ENCODE measurements around the gene SCNN1A. TPM values are rescaled to one million over a fixed set of nuclear protein-coding genes. Genes with fewer than 3 reads are reported as not detected.
A peak's percentile ranks its signal among the peaks of the same experiment; 100 is the strongest.

The SCNN1A gene
- total and polyA plus RNA-seq, 5 donors: 0.08 to 0.80 (median 0.36) TPM

GRCh38 chr12:6367969-6368892 lies 7.1 kb downstream of the SCNN1A start:
- DNase-seq (peak in 1 of 3 donors; percentile 46), ATAC-seq (no peak)
- Histone ChIP-seq H3K4me3 (ENCODE audit: low read length) (no peak overlapping the region), H3K4me1 (ENCODE audit: control insufficient read depth, insufficient read depth, low read length) (no peaks in the 10 kb centered on the region), H3K27me3 (ENCODE audit: control insufficient read depth, insufficient read depth) (no peaks in the 10 kb centered on the region), H3K9me3 (ENCODE audit: control insufficient read depth, low read length) (no peaks in the 10 kb centered on the region), H3K27ac (ENCODE audit: low read length) (peak overlapping the region; percentile 16)
- 63% methylated on average over 15 of the region's 15 CpGs for WGBS
- intact Hi-C loops (cut with DNase I): no loop called here

GRCh38 chr12:6367065-6367968 lies 8.0 kb downstream of the SCNN1A start:
- intact Hi-C loops (cut with DNase I): no loop called here
- Histone ChIP-seq H3K4me3 (ENCODE audit: low read length) (no peak overlapping the region), H3K4me1 (ENCODE audit: control insufficient read depth, insufficient read depth, low read length) (no peaks in the 10 kb centered on the region), H3K27me3 (ENCODE audit: control insufficient read depth, insufficient read depth) (no peaks in the 10 kb centered on the region), H3K9me3 (ENCODE audit: control insufficient read depth, low read length) (no peaks in the 10 kb centered on the region), H3K27ac (ENCODE audit: low read length) (no peak overlapping the region)
- ATAC-seq (no peak), DNase-seq (peak in 1 of 3 donors; percentile 40)
- WGBS: 56% methylated on average over 11 of the region's 11 CpGs

- WGBS: 64% methylated on average over 15 of the region's 15 CpGs
- no peak for ATAC-seq
- Histone ChIP-seq H3K4me1 (ENCODE audit: control insufficient read depth, insufficient read depth, low read length) (no peaks in the 10 kb centered on the region), H3K27ac (ENCODE audit: low read length) (peak overlapping the region; percentile 98), H3K9me3 (ENCODE audit: control insufficient read depth, low read length) (no peaks in the 10 kb centered on the region), H3K4me3 (ENCODE audit: low read length) (peak overlapping the region; percentile 71), H3K27me3 (ENCODE audit: control insufficient read depth, insufficient read depth) (no peaks in the 10 kb centered on the region)
- intact Hi-C loops (cut with DNase I): no loop called here
- DNase-seq: peak in 1 of 3 donors; percentile 67
Measured at GRCh38 chr12:6364044-6364374, 11.4 kb downstream of the SCNN1A start.

- H3K9me3 ChIP-seq (ENCODE audit: control insufficient read depth, low read length): no peaks in the 10 kb centered on the region
- DNase-seq (peak; percentile 78 to 91 (median 90)), ATAC-seq (peak; percentile 93 to 95)
- H3K4me1 ChIP-seq (ENCODE audit: control insufficient read depth, insufficient read depth, low read length): no peaks in the 10 kb centered on the region
- intact Hi-C loops (cut with DNase I): no loop called here
- H3K4me3 ChIP-seq (ENCODE audit: low read length): peak overlapping the region; percentile 71
- no peaks in the 10 kb centered on the region for H3K27me3 ChIP-seq (ENCODE audit: control insufficient read depth, insufficient read depth)
- 10% methylated on average over 59 of the region's 59 CpGs for WGBS
- H3K27ac ChIP-seq (ENCODE audit: low read length): peak overlapping the region; percentile 98
Measured at GRCh38 chr12:6363330-6364043, 11.9 kb downstream of the SCNN1A start.

- Histone ChIP-seq H3K4me1 (ENCODE audit: control insufficient read depth, insufficient read depth, low read length) (no peaks in the 10 kb centered on the region), H3K9me3 (ENCODE audit: control insufficient read depth, low read length) (no peaks in the 10 kb centered on the region), H3K4me3 (ENCODE audit: low read length) (peak overlapping the region; percentile 71), H3K27me3 (ENCODE audit: control insufficient read depth, insufficient read depth) (no peaks in the 10 kb centered on the region), H3K27ac (ENCODE audit: low read length) (no peak overlapping the region)
- ATAC-seq (no peak), DNase-seq (no peak)
- intact Hi-C loops (cut with DNase I): no loop called here
- 11% methylated on average over 4 of the region's 4 CpGs for WGBS
Measured at GRCh38 chr12:6363010-6363329, 12.4 kb downstream of the SCNN1A start.

- Histone ChIP-seq H3K27ac (ENCODE audit: low read length) (no peak overlapping the region), H3K4me1 (ENCODE audit: control insufficient read depth, insufficient read depth, low read length) (no peaks in the 10 kb centered on the region), H3K4me3 (ENCODE audit: low read length) (no peak overlapping the region), H3K9me3 (ENCODE audit: control insufficient read depth, low read length) (no peaks in the 10 kb centered on the region), H3K27me3 (ENCODE audit: control insufficient read depth, insufficient read depth) (no peaks in the 10 kb centered on the region)
- 69% methylated on average over 3 of the region's 3 CpGs for WGBS
- ATAC-seq (no peak), DNase-seq (no peak)
- intact Hi-C loops (cut with DNase I): no loop called here
Measured at GRCh38 chr12:6362403-6362802, 13.0 kb downstream of the SCNN1A start.

- WGBS: 84% methylated on average over 14 of the region's 14 CpGs
- intact Hi-C loops (cut with DNase I): no loop called here
- Histone ChIP-seq H3K27me3 (ENCODE audit: control insufficient read depth, insufficient read depth) (no peaks in the 10 kb centered on the region), H3K4me3 (ENCODE audit: low read length) (no peak overlapping the region), H3K27ac (ENCODE audit: low read length) (no peak overlapping the region), H3K9me3 (ENCODE audit: control insufficient read depth, low read length) (no peaks in the 10 kb centered on the region), H3K4me1 (ENCODE audit: control insufficient read depth, insufficient read depth, low read length) (no peaks in the 10 kb centered on the region)
- DNase-seq (peak; percentile 65 to 84 (median 82)), ATAC-seq (peak; percentile 30 to 49)
Measured at GRCh38 chr12:6361834-6362233, 13.5 kb downstream of the SCNN1A start.

- intact Hi-C loops (cut with DNase I): no loop called here
- Histone ChIP-seq H3K27me3 (ENCODE audit: control insufficient read depth, insufficient read depth) (no peaks in the 10 kb centered on the region), H3K27ac (ENCODE audit: low read length) (no peak overlapping the region), H3K9me3 (ENCODE audit: control insufficient read depth, low read length) (no peaks in the 10 kb centered on the region), H3K4me3 (ENCODE audit: low read length) (no peak overlapping the region), H3K4me1 (ENCODE audit: control insufficient read depth, insufficient read depth, low read length) (no peaks in the 10 kb centered on the region)
- DNase-seq (no peak), ATAC-seq (no peak)
- 72% methylated on average over 11 of the region's 11 CpGs for WGBS
Measured at GRCh38 chr12:6360578-6361490, 14.5 kb downstream of the SCNN1A start.

GRCh38 chr12:6360080-6360571 lies 15.2 kb downstream of the SCNN1A start:
- DNase-seq (no peak), ATAC-seq (no peak)
- no peaks in the 10 kb centered on the region for H3K4me1 ChIP-seq (ENCODE audit: control insufficient read depth, insufficient read depth, low read length)
- no peak overlapping the region for H3K4me3 ChIP-seq (ENCODE audit: low read length)
- H3K9me3 ChIP-seq (ENCODE audit: control insufficient read depth, low read length): no peaks in the 10 kb centered on the region
- no peak overlapping the region for H3K27ac ChIP-seq (ENCODE audit: low read length)
- WGBS: 84% methylated on average over 7 of the region's 7 CpGs
- H3K27me3 ChIP-seq (ENCODE audit: control insufficient read depth, insufficient read depth): no peaks in the 10 kb centered on the region
- intact Hi-C loops (cut with DNase I): no loop called here

GRCh38 chr12:6358881-6359280 lies 16.5 kb downstream of the SCNN1A start:
- Histone ChIP-seq H3K4me1 (ENCODE audit: control insufficient read depth, insufficient read depth, low read length) (no peaks in the 10 kb centered on the region), H3K9me3 (ENCODE audit: control insufficient read depth, low read length) (no peaks in the 10 kb centered on the region)
- 57% methylated on average over 1 of the region's 1 CpG for WGBS

More at GRCh38 chr12:6358881-6359280, 16.5 kb downstream of the SCNN1A start:
- intact Hi-C loops (cut with DNase I): no loop called here
- H3K27ac ChIP-seq (ENCODE audit: low read length): no peak overlapping the region
- no peak for DNase-seq
- no peak overlapping the region for H3K4me3 ChIP-seq (ENCODE audit: low read length)
- ATAC-seq: no peak
- no peaks in the 10 kb centered on the region for H3K27me3 ChIP-seq (ENCODE audit: control insufficient read depth, insufficient read depth)

Data from right cardiac atrium (tissue), 5 donors.